Occipital lobe (tissue), 2 donors: ENCODE results near the gene KRT79. TPM values are rescaled to one million over a fixed set of nuclear protein-coding genes. Genes with fewer than 3 reads are reported as not detected.
"Not testable (repeated sequence)": the region's sequence is repeated elsewhere in the genome, so short reads cannot be mapped to it uniquely, and the experiment has no call there.

Experiments used
- DNase-seq: peaks from one replicate; lab custom pipeline; 2025; lab: John Stamatoyannopoulos, UW
- total RNA-seq: library from RNA; depleted of rRNA; stranded (reverse); fragments of >200 nt; gene quantifications from one replicate; pipeline ENCODE4 v1.2.3, GENCODE V29; 2014

KRT79 gene
- total RNA-seq, 1 donor from 2014 or later: not detected

- DNase-seq: no peak
Observed at GRCh38 chr12:52861511-52861910, 27.4 kb upstream of the KRT79 start.

- no peak for DNase-seq
Observed at GRCh38 chr12:52860102-52860823, 26.2 kb upstream of the KRT79 start.

- DNase-seq: no peak
Observed at GRCh38 chr12:52857500-52857899, 23.4 kb upstream of the KRT79 start.

- no peak for DNase-seq
Observed at GRCh38 chr12:52856787-52857186, 22.7 kb upstream of the KRT79 start.

GRCh38 chr12:52856077-52856476 is 22.0 kb upstream of the KRT79 start:
- not testable (repeated sequence) for DNase-seq

GRCh38 chr12:52851787-52852186 is 17.7 kb upstream of the KRT79 start:
- DNase-seq: no peak

GRCh38 chr12:52850681-52851080 is 16.6 kb upstream of the KRT79 start:
- DNase-seq: no peak

- no peak for DNase-seq
Observed at GRCh38 chr12:52849511-52849910, 15.4 kb upstream of the KRT79 start.

- DNase-seq: no peak
Observed at GRCh38 chr12:52848661-52849255, 14.6 kb upstream of the KRT79 start, which contains the start of gene KRT78. Gene KRT78, minus strand, starts transcription at chr12:52848994. Its CDS starts 64 bp downstream, at chr12:52848930.

- no peak for DNase-seq
Observed at GRCh38 chr12:52847335-52848102, 13.4 kb upstream of the KRT79 start.

GRCh38 chr12:52846356-52846970 is 12.4 kb upstream of the KRT79 start:
- no peak for DNase-seq

GRCh38 chr12:52845946-52846345 is 11.8 kb upstream of the KRT79 start:
- no peak for DNase-seq

GRCh38 chr12:52844386-52844785 is 10.3 kb upstream of the KRT79 start:
- no peak for DNase-seq

GRCh38 chr12:52839436-52840105 is 5.5 kb upstream of the KRT79 start:
- DNase-seq: no peak

GRCh38 chr12:52838609-52839435 is 4.7 kb upstream of the KRT79 start:
- DNase-seq: no peak

GRCh38 chr12:52837781-52838608 is 3.9 kb upstream of the KRT79 start:
- no peak for DNase-seq

GRCh38 chr12:52837413-52837741 is 3.3 kb upstream of the KRT79 start:
- no peak for DNase-seq

- no peak for DNase-seq
Observed at GRCh38 chr12:52836491-52837412, 2.6 kb upstream of the KRT79 start.

- no peak for DNase-seq
Observed at GRCh38 chr12:52836042-52836466, 1.9 kb upstream of the KRT79 start.
